HG03565 (cell line): Measurements from ENCODE around the gene TAGLN3.

Experiments used
- ATAC-seq: cut with Tn5 transposase; IDR thresholded peaks from one replicate; pipeline ENCODE4 v1.9.1; 2021; ENCODE audit warnings: mild to moderate bottlenecking, moderate library complexity; ENCODE audit not compliant: unreplicated experiment

TAGLN3 gene

GRCh38 chr3:112043621-112044201 is 45.0 kb downstream of the TAGLN3 start:
- ATAC-seq, result peak; percentile 87

- ATAC-seq, result no peak
Observed at GRCh38 chr3:112046599-112046998, 47.9 kb downstream of the TAGLN3 start.

GRCh38 chr3:112047264-112047663 is 48.5 kb downstream of the TAGLN3 start:
- ATAC-seq, result no peak

- ATAC-seq, result no peak
Observed at GRCh38 chr3:112048911-112049310, 50.2 kb downstream of the TAGLN3 start.

GRCh38 chr3:112053229-112053628 is 54.5 kb downstream of the TAGLN3 start:
- ATAC-seq, result no peak

GRCh38 chr3:112056451-112056929 is 57.8 kb downstream of the TAGLN3 start:
- ATAC-seq, result no peak

GRCh38 chr3:112059497-112059896 is 60.8 kb downstream of the TAGLN3 start:
- ATAC-seq, result no peak

- ATAC-seq, result no peak
Observed at GRCh38 chr3:112061152-112061551, 62.4 kb downstream of the TAGLN3 start.
